K562 (cell line): ENCODE measurements around the gene PMEPA1. TPM values are rescaled to one million over a fixed set of nuclear protein-coding genes. Genes with fewer than 3 reads are reported as not detected.

Source experiments
- ATAC-seq: fragments of 200-7000 bp; cut with Tn5 transposase; 3 replicates; pipeline ENCODE4 v1.9.1; 2020; ENCODE audit warnings: moderate library complexity
- BruUV-seq: library from RNA; stranded (reverse); fragments of 400-500 nt; replicated peaks from 2 replicates; lab custom pipeline; 2021; lab: Mats Ljungman, UMichigan
- CTCF ChIA-PET: fragments of 300-600 bp; formaldehyde crosslinking; extraction: SDS; loops from one replicate; lab custom pipeline; 2021; ENCODE audit warnings: low intra/inter-chr PET ratio; lab: Yijun Ruan, JAX
- POLR2A ChIA-PET: fragments of 300-600, 350-650 bp; sonication (Branson Sonifier 250); formaldehyde crosslinking; extraction: SDS; loops from one replicate; lab custom pipeline; 2021; ENCODE audit warnings: antibody characterized with exemption, inconsistent platforms; lab: Yijun Ruan, JAX
- DNase-seq, 4 experiments: peaks; one replicate each; pipeline versions ENCODE4 v3.0.0 to v3.0.0-alpha.2; 2011 to 2018; ENCODE audit warnings: low spot score in 3 of 4, mixed read lengths in 3 of 4; ENCODE audit errors: extremely low read depth in 1 of 4
- FAIRE-seq: peaks from 2 replicates; lab custom pipeline; 2011; peaks lifted over from hg19 to GRCh38; lab: Jason Lieb, UNC
- H2AFZ ChIP-seq: 2 replicates; pipeline ENCODE4 v1.6.0; 2011; ENCODE audit warnings: low read depth, low read length, control low read depth, inconsistent platforms
- H3K27ac ChIP-seq: fragments of 200-600 bp; 3 replicates; pipeline ENCODE4 v1.8.0; 2011; ENCODE audit warnings: low read depth, mild to moderate bottlenecking, control low read depth, inconsistent platforms, low read length, moderate library complexity, mixed read lengths; ENCODE audit errors: extremely low read depth
- H3K27me3 ChIP-seq, 2 experiments: fragments of 300-600 bp in 1 of 2; 2 replicates in 1 of 2; 3 replicates in 1 of 2; pipeline versions ENCODE4 v1.6.0 to v1.8.0; 2011; ENCODE audit warnings: inconsistent platforms in 2 of 2, low read length in 2 of 2, mild to moderate bottlenecking in 1 of 2, mixed read lengths in 1 of 2, moderate library complexity in 1 of 2; ENCODE audit not compliant: control insufficient read depth in 2 of 2, insufficient read depth in 2 of 2
- H3K36me3 ChIP-seq: fragments of 300-600 bp; 3 replicates; pipeline ENCODE4 v1.8.0; 2011; ENCODE audit warnings: mild to moderate bottlenecking, low read length, inconsistent platforms; ENCODE audit not compliant: control insufficient read depth, insufficient read depth
- H3K4me1 ChIP-seq, 2 experiments: fragments of 200-600 bp in 1 of 2; replicated peaks in 1 of 2; 2 replicates in 1 of 2; 3 replicates in 1 of 2; pipeline versions ENCODE4 v1.5.1 to v1.8.0; 2011; ENCODE audit warnings: inconsistent platforms in 2 of 2, low read length in 2 of 2, mild to moderate bottlenecking in 1 of 2, mixed read lengths in 1 of 2, moderate library complexity in 1 of 2; ENCODE audit not compliant: control insufficient read depth in 2 of 2, insufficient read depth in 2 of 2
- H3K4me2 ChIP-seq: 2 replicates; pipeline ENCODE4 v1.6.1; 2011; ENCODE audit warnings: low read length, control low read depth, inconsistent platforms, mixed read lengths; ENCODE audit not compliant: insufficient read depth
- H3K4me3 ChIP-seq: fragments of 200-600 bp; sonication (generic), shearing (Covaris generic); 2 replicates; pipeline ENCODE4 v1.5.1; 2016; ENCODE audit warnings: control low read depth, inconsistent platforms
- H3K79me2 ChIP-seq: fragments of 200-600 bp; 3 replicates; pipeline ENCODE4 v1.8.0; 2011; ENCODE audit warnings: low read length, inconsistent platforms; ENCODE audit not compliant: control insufficient read depth, insufficient read depth
- H3K9ac ChIP-seq, 2 experiments: 2 replicates each; pipeline versions ENCODE4 v1.6.0 to v1.6.1; 2011; ENCODE audit warnings: low read depth in 2 of 2, low read length in 2 of 2, control low read depth in 1 of 2, inconsistent platforms in 1 of 2, mild to moderate bottlenecking in 1 of 2, mixed read lengths in 1 of 2; ENCODE audit not compliant: insufficient read depth in 1 of 2
- H3K9me1 ChIP-seq: one replicate; pipeline ENCODE4 v1.6.0; 2011; ENCODE audit warnings: inconsistent platforms, mild to moderate bottlenecking, low read length, moderate library complexity; ENCODE audit not compliant: control insufficient read depth, insufficient read depth
- H3K9me3 ChIP-seq: replicated peaks from 2 replicates; pipeline ENCODE4 v1.5.1; 2011; ENCODE audit warnings: low read depth, low read length, inconsistent platforms; ENCODE audit not compliant: control insufficient read depth, insufficient read depth
- H4K20me1 ChIP-seq: replicated peaks from 2 replicates; pipeline ENCODE4 v1.6.1; 2011; ENCODE audit warnings: low read length, inconsistent platforms, mixed read lengths; ENCODE audit not compliant: control insufficient read depth, insufficient read depth
- CEBPB ChIP-seq: fragments of 450-650 bp; IDR thresholded peaks from 2 replicates; pipeline ENCODE4 v1.6.1; 2016; ENCODE audit warnings: missing genetic modification characterization, missing compliant biosample characterization
- NONO ChIP-seq, 2 experiments: fragments of 200-400 bp in 1 of 2; fragments of 450-650 bp in 1 of 2; formaldehyde crosslinking in 1 of 2; IDR thresholded peaks; 2 replicates each; pipeline ENCODE4 v1.6.1; 2017; ENCODE audit warnings: low read depth in 2 of 2, mild to moderate bottlenecking in 2 of 2, moderate library complexity in 2 of 2, low read length in 1 of 2
- PHB ChIP-seq: fragments of 250-450 bp; sonication (Bioruptor Pico); IDR thresholded peaks from 2 replicates; pipeline ENCODE4 v1.5.0; 2021
- WGBS: fragments of 100-300 bp; shearing (Covaris generic); methylation state at CpG from one replicate; pipeline ENCODE4 v1.1.6; 2016; ENCODE audit warnings: low coverage, mixed read lengths; ENCODE audit not compliant: insufficient coverage; ENCODE audit errors: missing lambda C conversion rate; 5-methylcytosine and 5-hydroxymethylcytosine counted together
- in situ Hi-C: fragments of 300-500 bp; cut with MboI; formaldehyde crosslinking; loops from 4 replicates; pipeline ENCODE4 v1.15.0; 2018; ENCODE audit warnings: inconsistent platforms, mixed read lengths
- intact Hi-C: fragments of 100-400 bp; cut with micrococcal nuclease; formaldehyde crosslinking; loops from 2 replicates; pipeline ENCODE4 v1.14.2; 2022
- polyA plus RNA-seq, 8 experiments: library from polyadenylated mRNA; depleted of rRNA in 4 of 8; stranded (reverse) in 5 of 8; unstranded in 3 of 8; fragments of >200 nt; fragmentation: Nextera tagmentation in 2 of 8; fragmentation: Illumina TruSeq in 1 of 8; extraction: Ambion mirVana in 2 of 8; extraction: Trizol in 1 of 8; gene quantifications; 2 replicates each; pipeline versions ENCODE4 v1.2.1 to v1.2.3, GENCODE V29; 2011 to 2014; ENCODE audit warnings: inconsistent platforms in 1 of 8, missing spikeins in 1 of 8
- total RNA-seq, 7 experiments: library from RNA; depleted of rRNA in 6 of 7; stranded (reverse); fragments of >200 nt in 6 of 7; fragmentation: Illumina TruSeq in 2 of 7; extraction: Trizol in 2 of 7; gene quantifications; 2 replicates each; pipeline versions ENCODE4 v1.2.1 to v1.2.3, GENCODE V29; 2011 to 2021; ENCODE audit warnings: low replicate concordance in 1 of 7

The PMEPA1 gene
- total and polyA plus RNA-seq, 9 of the 15 experiments (the other 6 are each of a cell fraction or from before 2014, with no cell fraction given) = 0.16 TPM; not detected in 8

GRCh38 chr20:57713951-57714350 lies 4.1 kb upstream of the PMEPA1 start (continued):
- no peak for TF ChIP-seq NONO (IDR thresholded peaks at IDR 0.05; ENCODE audit: low read depth in 2 of 2, low read length in 1 of 2)

- Histone ChIP-seq H3K4me1 (peaks cover 0 to 23% of the 10 kb centered on the region in 2 experiments; a peak in 2 of 5 replicates), H3K9me1 (no peaks in the 10 kb centered on the region), H3K9ac (no peak overlapping the region), H3K27ac (no peak overlapping the region), H3K9me3 (no peaks in the 10 kb centered on the region), H3K27me3 (peaks cover 25 to 64% of the 10 kb centered on the region in 2 experiments), H4K20me1 (peaks cover 14% of the 10 kb centered on the region), H3K4me3 (no peak overlapping the region), H3K4me2 (no peak overlapping the region), H3K79me2 (no peaks in the 10 kb centered on the region), H2AFZ (no peak overlapping the region), H3K36me3 (no peaks in the 10 kb centered on the region)
- FAIRE-seq (no peak), ATAC-seq (no peak), DNase-seq (no peak)
- no TSS peak for BruUV-seq
- TF ChIP-seq CEBPB = peak; percentile 17; the same call in 1 of the 2 replicates
- TF ChIP-seq PHB = no peak
- POLR2A ChIA-PET = interaction anchor here (0.5 to 0.6 kb wide), 2 partner anchors 51 to 301 kb away, joined by 3 read pairs; no protein-coding TSS in a partner anchor
- in situ Hi-C loops = no loop called here
- CTCF ChIA-PET = no interaction called here
- 3% methylated on average over 10 of the region's 10 CpGs for WGBS
- intact Hi-C loops = no loop called here
These were observed 3.7 kb upstream of the PMEPA1 start for GRCh38 chr20:57713505-57713903.
